ENCODE data around the gene ITPR2.

ITPR2 gene

GRCh38 chr12:26851031-26851809, 18.2 kb upstream of the ITPR2 start:
- DNase-seq (ENCODE audit: extremely low spot score), result no peak
- ChIA-PET CTCF (interaction anchor here (1.6 to 6.4 kb wide), 4 partner anchors 18 to 41 kb away, joined by 5 to 54 read pairs (median 10); partner anchors contain the start of gene ITPR2), POLR2A (no interaction called here)
- TF ChIP-seq CTCF (IDR thresholded peaks at IDR 0.05; ENCODE audit: control extremely low read depth, extremely low read depth, low read depth, missing control alignments), result no peak

GRCh38 chr12:26848156-26848825, 15.3 kb upstream of the ITPR2 start:
- POLR2A ChIA-PET, result no interaction called here

GRCh38 chr12:26847431-26847830, 14.4 kb upstream of the ITPR2 start:
- ChIA-PET POLR2A (no interaction called here), CTCF (interaction anchor here (0.7 to 6.4 kb wide), 10 partner anchors 9 to 458 kb away, joined by 3 to 54 read pairs (median 4); partner anchors contain the start of gene ITPR2)
- DNase-seq (ENCODE audit: extremely low spot score), result no peak
- no peak for TF ChIP-seq CTCF (IDR thresholded peaks at IDR 0.05; ENCODE audit: control extremely low read depth, extremely low read depth, low read depth, missing control alignments)

More at GRCh38 chr12:26848156-26848825, 15.3 kb upstream of the ITPR2 start:
- no peak for DNase-seq (ENCODE audit: extremely low spot score)
- CTCF ChIA-PET, result interaction anchor here (0.7 to 6.4 kb wide), 10 partner anchors 10 to 457 kb away, joined by 3 to 54 read pairs (median 4); partner anchors contain the start of gene ITPR2
- TF ChIP-seq CTCF (IDR thresholded peaks at IDR 0.05; ENCODE audit: control extremely low read depth, extremely low read depth, low read depth, missing control alignments), result no peak

GRCh38 chr12:26846416-26846815, 13.4 kb upstream of the ITPR2 start:
- no peak for TF ChIP-seq CTCF (IDR thresholded peaks at IDR 0.05; ENCODE audit: control extremely low read depth, extremely low read depth, low read depth, missing control alignments)
- ChIA-PET CTCF (interaction anchor here (0.8 to 2.1 kb wide), 14 partner anchors 9 to 728 kb away, joined by 3 to 26 read pairs (median 4); partner anchors contain the start of gene ITPR2), POLR2A (interaction anchor here (0.6 to 1.1 kb wide), 2 partner anchors 8 to 13 kb away, joined by 3 to 5 read pairs; partner anchors contain the start of gene ITPR2)
- peak; percentile 44 for DNase-seq (ENCODE audit: extremely low spot score)

GRCh38 chr12:26845984-26846383, 13.0 kb upstream of the ITPR2 start:
- no peak for DNase-seq (ENCODE audit: extremely low spot score)
- ChIA-PET CTCF (interaction anchor here (0.8 to 2.1 kb wide), 14 partner anchors 9 to 727 kb away, joined by 3 to 26 read pairs (median 4); partner anchors contain the start of gene ITPR2), POLR2A (interaction anchor here (0.6 to 1.1 kb wide), 2 partner anchors 9 to 13 kb away, joined by 3 to 5 read pairs; partner anchors contain the start of gene ITPR2)
- no peak for TF ChIP-seq CTCF (IDR thresholded peaks at IDR 0.05; ENCODE audit: control extremely low read depth, extremely low read depth, low read depth, missing control alignments)

- no peak for DNase-seq (ENCODE audit: extremely low spot score)
- peak; percentile 44 for TF ChIP-seq CTCF (IDR thresholded peaks at IDR 0.05; ENCODE audit: control extremely low read depth, extremely low read depth, low read depth, missing control alignments)
- POLR2A ChIA-PET, result no interaction called here
- CTCF ChIA-PET, result interaction anchor here (1.1 to 4.5 kb wide), 9 partner anchors 10 to 47 kb away, joined by 3 to 26 read pairs (median 9); partner anchors contain the start of gene ITPR2
Measured at GRCh38 chr12:26845057-26845666, 12.2 kb upstream of the ITPR2 start.

Measured in GM10248 (cell line).